ENCODE results near the gene UBR4. TPM values are rescaled to one million over a fixed set of nuclear protein-coding genes. Genes with fewer than 3 reads are reported as not detected.
"Not testable (repeated sequence)": the region's sequence is repeated elsewhere in the genome, so short reads cannot be mapped to it uniquely, and the experiment has no call there.

UBR4 gene
- total RNA-seq (2014; rRNA removed): 53.8 and 59.2 TPM in 2 replicates
- 55.7 TPM for polyA plus RNA-seq (2012)

DNA sequence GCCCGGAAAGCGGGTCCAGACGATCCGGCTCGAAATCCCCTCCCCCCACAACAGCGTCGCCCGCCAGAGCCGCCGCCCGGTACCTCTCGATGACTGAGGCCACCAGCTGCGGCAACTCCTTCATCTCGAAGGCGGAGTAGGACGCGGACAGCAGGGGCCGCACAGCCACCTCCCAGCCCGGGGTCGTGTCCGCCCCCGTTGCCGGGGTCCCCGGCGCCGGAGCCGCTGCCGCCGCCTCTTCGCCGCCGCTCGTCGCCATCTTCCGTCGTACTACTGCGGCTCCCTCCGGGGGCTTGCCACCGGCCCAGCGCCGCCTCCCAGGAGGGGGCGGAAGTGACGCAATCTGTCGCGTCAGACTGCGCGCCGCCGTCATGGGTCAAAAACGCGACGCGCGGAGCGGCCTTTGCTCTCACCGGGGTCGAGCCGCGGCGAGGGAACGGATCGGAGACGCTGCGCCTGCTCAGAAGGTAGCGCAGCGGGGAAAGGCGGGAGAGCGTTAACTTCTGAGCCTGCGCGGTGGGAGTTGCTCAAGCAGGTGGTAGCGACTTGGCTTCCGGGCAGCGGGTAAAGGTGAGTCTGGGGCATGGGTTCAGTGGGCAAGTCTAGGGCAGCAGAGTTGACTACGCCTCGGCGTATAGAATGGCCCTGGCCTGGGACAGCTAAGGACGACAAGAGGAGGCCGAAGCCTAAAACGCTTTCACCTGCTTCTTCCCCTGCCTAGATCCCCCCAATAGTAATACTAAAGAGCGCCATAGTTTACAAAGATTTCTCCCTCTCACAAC lies at the start of gene UBR4:
UBR4 (minus strand) TSS at position 277 of the 782 bp plus-strand sequence; CDS start at position 259, 18 bp downstream.
- peak; percentile 92 for DNase-seq (ENCODE audit: low read depth)

DNA sequence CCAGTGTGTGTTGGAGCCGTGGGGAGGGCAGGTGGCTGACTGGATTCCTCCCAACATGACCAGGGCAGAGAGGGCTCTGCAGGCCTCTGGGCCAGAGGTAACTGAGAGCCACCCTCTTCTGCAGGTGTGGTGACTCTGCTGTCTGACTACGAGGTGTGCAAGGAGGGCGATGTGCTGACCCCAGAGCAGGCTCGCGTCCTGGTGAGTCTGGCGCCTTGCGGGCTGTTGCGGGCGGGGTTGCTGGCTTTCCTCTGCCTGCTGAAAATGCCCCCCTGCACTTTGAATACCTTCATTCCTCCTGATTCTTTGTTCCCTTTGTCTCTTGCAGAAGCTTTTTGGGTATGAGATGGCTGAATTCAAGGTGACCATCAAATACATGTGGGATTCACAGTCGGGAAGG lies 48.3 kb upstream of the UBR4 start:
- no peak for DNase-seq (ENCODE audit: low read depth)

DNA sequence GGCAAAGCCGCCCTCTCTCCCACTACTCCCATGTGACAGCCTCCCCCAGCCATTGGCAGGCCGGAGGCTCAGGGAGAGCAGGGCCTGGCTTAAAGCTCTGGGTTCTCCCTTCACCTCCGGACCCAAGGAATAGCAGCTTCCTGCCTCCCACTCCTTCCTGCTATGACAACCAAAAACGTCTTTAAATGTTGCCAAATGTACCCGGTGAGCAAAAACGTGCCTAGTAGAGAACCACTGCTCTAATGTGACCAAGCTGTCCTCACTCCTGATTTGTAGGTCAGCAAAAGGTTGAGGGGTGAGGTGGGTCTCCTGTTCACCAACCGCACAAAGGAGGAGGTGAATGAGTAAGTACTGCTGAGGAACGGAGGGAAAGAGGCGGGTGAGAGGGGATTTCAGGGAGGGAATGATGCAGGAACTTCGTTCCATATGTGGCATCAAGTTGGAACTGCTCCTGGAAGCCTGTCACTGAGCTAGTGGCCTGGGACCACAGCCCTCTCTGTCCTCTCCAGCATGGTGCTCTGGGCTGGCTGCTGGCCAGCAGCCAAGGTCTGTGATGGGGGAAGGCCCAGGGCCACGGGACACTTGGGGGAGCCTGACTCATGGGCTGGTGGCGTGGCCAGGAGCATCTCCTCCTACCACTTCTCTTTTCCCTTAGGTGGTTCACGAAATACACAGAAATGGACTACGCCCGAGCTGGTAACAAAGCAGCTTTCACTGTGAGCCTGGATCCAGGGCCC lies 47.3 kb upstream of the UBR4 start:
- peak; percentile 3 for DNase-seq (ENCODE audit: low read depth)

DNA sequence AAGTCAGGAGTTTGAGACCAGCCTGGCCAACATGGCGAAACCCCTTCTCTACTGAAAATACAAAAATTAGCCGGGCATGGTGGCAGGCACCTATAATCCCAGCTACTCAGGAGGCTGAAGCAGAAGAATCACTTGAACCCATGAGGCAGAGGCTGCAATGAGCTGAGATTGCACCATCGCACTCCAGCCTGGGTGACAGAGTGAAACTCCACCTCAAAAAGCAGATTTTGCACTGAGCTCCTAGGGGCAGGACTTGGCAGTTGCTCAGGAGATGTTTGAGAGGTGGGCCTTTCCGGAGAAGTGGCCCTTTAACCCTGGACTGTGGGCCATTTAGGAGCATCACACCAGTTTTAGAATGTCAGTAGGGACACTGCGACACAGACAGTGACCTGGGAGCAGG lies 46.2 kb upstream of the UBR4 start:
- not testable (repeated sequence) for DNase-seq (ENCODE audit: low read depth)

DNA sequence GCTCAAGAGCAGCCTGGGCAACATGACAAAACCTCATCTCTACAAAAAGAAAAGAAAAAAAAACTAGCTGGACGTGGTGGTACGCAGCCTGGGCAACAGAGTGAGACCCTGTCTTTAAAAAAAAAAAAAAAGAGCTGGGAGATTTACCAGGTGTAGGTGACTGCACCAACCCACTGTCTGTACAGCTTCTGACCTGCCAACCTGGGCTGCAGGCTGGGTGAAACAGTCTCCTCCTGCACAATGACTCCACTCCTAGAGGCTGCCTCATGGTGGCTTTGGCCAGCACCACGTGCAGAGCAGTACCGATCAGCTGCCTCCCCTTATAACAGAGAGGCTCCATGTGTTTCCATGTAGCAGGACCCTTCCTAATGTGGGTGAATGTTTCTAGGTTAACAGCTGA lies 45.2 kb upstream of the UBR4 start:
- DNase-seq (ENCODE audit: low read depth): no peak

DNA sequence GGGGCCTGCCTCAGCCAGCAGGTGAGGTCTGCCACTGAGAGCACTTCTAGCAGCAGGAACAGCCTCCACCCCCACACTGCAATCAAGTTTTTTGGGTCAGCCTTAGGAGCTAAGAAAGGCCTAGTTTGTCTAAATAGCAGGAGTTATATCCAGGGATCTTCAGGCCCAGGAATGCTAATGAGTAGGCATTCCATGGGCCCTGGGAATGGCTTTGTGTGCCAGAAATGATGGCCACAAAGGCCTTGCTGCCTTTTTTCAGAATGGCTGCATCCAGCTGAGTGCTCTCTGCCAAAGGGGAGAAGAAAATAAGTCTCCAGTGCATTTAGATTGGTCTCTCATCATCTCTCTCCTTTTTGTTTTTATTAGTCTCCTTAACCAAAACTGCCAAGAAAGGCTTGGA lies 44.4 kb upstream of the UBR4 start:
- DNase-seq (ENCODE audit: low read depth): no peak

DNA sequence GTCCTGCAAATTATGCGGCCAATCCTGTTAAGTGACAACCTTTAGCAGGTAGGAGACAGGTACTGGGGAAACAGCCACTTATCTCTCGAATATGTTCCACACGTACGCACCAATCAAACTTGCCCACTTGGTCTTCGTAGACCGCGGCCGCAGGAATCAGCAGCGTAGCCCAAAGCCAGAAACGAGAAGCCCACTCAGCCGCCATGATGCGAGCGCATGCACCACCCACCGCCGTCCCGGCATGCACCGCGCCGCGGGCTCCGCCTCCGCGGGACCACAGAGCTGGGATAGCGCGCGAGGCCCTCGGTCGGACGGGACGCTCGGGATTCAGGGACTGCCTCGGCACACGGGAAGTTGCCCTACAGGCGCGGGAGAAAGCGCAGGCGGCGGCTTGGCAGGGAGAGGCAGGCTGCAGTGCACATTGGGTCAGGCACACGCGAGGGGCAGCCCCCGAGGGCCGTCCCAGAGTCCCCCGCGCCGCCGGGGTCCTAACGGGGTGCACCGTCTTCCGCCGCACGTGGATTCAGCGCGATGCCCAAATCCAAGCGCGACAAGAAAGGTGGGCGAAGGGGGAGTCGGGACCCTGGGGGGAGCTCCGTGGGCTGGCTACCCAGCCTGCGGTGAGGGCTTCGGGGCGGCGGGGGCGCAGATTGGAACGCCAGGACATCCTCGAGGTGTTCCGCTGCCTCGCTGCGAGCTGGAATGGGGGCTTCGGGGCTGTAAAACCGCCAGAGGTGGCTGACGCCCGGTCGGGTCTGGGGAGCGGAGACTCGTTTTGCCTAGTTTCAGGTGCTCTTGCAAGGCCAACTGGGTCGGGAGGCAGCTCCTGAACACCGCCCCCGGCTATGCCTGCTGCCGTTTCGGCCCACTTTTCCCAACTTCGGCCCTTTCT lies 41.5 kb upstream of the UBR4 start, which contains the start of the genes EMC1 and MRTO4:
EMC1 (minus strand) TSS at position 220 of the 892 bp plus-strand sequence; CDS start at position 205, 15 bp downstream.
MRTO4 (plus strand) TSS at position 501 of the 892 bp plus-strand sequence; CDS start at position 532, 31 bp downstream.
- peak; percentile 80 for DNase-seq (ENCODE audit: low read depth)

DNA sequence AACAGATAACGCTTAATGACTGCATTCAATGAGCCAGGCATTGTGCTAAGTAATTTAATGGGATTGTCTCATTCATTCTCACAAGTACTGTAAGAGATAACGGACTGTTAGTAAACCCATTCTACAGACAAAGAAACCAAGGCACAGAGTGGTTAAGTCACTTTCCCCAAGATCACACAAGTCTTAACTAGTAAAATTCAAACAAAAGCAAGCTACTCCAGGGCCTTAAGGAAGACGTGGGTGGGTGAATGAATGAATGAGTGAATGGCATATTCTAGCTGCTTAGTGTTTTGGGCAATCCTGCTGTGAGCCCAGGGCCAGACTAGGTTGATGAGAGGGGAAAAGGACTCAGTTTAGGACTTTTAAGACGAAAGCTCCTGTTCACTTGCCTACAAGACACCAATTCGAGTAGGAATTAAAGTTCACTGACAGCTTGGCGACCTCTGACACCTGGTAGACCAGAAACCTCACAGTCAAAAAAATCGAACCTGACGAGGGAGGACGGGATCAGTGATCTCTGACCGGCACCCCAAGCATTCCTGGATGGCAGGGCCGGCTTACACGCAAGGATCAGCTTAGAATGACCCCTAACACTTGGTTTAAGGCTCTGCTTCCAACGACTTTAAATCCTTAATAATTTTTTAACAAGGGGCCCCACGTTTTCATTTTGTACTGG lies 40.7 kb upstream of the UBR4 start:
- peak; percentile 4 for DNase-seq (ENCODE audit: low read depth)

DNA sequence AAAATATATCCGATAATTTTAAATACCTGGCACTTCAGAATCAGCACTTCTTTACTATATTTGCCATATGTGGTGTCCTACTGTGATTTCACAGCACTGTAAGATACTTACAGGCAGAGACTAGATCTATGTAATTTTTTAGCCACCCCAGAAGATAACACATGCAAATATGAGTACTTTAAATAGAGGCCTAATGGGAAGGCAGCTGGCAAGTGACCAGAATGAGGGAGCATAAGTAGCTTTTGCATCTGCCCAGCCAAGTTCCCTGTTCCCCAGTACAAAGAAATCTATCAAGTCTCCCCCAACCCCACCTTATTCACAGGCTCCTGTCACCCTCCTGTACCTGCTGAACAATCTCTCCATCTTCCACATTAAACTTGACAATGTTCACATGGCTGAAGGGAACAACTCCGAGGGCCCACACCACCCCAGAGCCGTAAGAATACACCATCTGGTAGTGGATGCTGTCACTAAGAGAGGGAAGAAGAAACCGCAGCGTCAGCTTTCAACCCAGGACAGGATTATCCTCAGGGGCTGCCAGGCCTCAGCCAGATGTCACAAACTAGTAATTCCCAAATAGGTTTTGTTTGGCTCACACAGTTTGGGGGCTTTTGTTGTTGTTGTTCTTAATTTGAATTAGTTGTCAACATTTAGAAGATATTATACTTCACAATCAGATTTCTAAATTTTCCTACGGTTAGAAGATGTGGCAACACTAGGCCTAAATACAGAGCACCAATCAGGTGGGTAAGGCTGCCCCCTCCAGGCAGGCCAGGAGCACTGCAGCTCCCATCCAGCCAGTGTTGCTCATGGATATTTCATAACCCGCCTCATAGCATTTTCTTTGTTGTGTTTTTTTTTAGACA lies 30.8 kb upstream of the UBR4 start:
- DNase-seq (ENCODE audit: low read depth): peak; percentile 65

DNA sequence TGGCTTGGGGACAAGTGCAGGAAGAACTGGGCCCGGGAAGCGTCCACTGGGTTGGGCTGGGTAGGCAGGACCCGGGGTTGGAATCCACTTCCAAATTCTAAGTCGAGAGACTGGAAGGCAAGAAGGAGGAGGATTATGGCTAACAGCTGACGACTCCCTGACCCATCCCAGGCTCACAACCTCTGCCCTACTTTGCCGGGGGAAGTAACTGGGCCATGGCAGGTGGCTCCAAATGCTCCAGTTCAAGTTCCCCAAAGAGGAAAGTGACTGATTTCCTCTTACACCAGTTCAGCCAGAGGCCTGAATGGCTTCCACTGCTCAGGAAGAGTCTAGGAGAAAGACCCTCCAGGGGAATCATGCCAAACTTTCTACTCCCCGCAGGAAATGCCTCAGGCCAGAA lies 29.8 kb upstream of the UBR4 start:
- DNase-seq (ENCODE audit: low read depth): no peak

DNA sequence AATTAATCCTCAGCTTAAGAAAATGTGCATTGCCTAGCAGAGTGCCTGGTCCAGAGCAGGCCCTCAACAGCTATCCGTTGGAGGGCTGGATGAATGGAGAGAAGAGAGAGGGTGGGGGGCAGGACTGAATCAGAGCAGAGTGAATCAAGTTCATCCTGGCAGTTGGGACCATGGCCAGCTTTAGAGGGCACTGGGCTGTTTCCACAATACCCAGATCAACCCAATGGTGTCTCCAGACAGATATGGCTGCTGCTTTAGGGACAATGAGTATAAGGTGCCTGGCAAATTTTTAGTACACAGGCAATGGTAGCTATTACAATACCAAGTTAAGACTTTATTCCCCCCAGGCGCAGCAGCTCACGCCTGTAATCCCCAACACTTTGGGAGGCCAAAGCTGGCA lies 24.2 kb upstream of the UBR4 start:
- DNase-seq (ENCODE audit: low read depth): no peak

DNA sequence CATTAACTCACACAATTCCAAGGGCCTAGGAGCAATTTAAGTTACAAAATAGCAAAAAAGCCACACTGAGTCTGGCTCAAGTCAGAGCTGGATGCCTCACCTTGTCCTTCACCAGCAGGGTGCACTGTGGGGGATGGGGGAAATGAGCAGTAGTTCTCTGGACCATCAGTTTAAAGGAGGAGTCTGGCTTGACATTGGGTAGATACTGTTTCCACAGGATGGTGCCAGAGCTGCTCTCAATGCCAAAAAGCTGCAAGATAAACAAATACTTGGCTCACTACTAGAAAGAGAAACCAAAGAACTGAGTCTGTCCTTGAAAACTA lies 22.4 kb upstream of the UBR4 start:
- no peak for DNase-seq (ENCODE audit: low read depth)

DNA sequence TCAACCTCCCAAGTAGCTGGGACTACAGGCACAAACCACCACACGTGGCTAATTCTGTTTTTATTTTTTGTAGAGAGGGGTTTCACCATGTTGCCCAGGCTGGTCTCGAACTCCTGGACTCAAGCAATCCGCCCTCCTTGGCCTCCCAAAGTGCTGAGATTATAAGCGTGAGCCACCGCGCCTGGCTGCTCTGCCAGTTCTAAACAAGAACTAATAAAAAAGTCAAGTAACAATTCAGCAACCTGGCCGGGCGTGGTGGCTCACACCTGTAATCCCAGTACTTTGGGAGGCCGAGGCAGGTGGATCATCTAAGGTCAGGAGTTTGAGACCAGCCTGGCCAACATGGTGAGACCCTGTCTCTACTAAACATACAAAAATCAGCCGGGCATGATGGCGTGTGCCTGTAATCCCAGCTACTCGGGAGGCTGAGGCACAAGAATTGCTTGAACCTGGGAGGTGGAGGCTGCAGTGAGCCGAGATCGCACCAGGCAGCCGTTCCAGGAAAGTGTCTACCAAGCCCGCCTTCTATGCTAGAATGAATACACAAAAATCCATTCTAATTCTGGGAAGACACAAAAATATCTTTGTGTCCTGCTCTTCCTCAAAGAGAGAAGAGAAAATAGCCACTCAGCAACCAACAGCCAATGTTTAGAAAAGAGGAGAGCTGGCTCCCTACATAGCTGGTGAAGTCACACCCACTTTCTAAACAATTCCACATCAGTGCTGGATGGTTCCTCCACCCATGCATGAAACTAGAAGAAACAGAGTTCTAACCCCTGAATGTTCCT lies 21.9 kb upstream of the UBR4 start:
- DNase-seq (ENCODE audit: low read depth): not testable (repeated sequence)

DNA sequence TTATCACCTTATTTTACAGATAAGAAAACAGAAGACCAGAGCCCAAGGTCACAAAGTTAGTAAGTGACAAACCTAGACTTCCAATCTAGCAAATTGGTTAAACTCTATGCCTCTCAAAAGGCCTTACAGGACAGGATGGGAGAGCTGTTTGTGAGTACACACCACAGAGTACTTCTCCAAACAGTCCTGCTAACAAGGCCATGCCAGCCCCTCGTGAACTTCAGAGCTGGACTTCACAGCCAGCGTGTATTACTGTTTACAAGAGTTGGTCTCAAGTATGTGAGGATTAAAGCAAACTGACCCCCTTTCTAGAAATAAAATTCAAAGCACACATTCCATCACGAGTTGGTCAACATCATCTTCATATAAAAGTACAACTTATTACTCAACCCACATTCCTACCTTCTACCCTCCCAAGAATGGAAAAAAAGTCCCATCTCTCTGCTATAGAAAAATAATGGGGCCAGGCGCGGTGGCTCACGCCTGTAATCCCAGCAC lies 19.8 kb upstream of the UBR4 start:
- no peak for DNase-seq (ENCODE audit: low read depth)

DNA sequence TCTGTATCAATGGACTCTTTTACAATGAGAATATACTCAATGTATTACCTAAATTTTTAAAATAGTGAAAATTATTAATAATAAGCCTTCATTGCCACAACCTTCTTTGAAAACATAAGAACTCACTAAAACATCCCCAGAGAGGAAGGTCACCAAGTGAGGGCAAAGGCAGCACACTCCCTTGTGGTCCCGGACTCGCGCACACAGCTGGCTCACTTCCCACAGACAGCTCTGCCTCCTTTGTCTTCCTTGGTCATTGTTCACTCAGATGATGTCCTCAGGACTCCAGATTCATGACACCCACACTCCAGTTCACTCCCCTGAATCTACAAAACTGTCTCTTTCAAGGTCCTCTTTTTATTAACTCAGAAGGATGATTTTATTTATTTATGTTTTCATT lies 19.2 kb upstream of the UBR4 start:
- DNase-seq (ENCODE audit: low read depth): no peak

DNA sequence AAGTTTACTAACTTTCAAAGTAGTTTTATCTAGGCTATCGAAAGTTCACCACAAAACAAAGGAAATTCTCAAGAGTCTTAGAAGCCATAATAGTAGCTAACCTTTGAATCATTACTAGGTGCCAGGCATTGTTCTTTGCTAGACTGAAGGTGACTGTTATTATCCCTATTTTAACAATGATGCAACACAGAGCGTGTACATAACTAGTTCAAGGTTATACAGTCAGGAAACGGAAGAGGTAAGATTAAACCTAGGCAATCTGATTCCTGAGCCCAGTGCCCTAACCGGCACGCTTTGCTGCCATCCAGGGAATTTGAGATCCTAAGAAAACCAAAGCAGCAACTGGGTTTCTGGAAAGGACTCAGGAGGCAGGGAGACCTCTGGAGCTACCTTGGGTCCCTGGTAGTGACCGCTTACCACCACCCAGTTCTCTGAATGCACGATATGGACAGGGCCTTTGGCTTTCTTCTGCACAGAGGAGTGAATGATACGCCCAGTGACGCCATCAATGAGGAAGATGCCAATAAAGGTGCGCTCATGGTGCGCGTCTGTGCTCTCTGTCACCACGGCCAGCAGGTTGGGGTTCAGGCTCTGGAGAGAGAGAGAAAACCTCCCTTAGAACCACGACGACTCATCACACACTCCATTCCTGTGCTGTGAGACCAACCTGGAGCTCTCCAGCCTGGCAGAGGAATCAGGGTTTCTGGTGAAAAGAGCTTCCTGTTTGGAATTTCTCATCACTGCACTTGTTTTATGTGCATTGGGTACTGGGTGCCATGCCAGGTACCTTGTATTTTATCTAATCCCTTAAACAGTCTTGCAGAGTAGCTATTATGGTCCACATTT lies 13.1 kb upstream of the UBR4 start:
- DNase-seq (ENCODE audit: low read depth): no peak

DNA sequence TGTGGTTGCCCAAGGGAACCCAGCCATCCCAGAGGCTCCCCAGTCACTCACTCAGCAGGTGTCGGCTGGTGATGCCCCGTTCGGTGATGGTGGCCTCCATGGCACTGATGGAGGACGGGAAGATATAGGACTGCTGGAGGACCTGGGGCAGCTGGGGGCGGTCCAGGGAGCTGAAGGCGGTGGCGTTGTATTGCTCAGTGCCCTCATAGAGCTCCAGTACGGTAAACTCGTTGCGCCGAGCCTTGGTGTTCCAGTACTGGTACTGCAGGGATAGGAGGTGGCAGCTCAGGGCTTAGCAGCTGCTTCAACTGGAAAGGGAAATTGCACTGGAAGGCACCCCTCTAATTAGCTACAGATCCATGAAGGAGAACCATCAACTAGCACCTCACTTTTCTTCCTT lies 12.5 kb upstream of the UBR4 start:
- no peak for DNase-seq (ENCODE audit: low read depth)

DNA sequence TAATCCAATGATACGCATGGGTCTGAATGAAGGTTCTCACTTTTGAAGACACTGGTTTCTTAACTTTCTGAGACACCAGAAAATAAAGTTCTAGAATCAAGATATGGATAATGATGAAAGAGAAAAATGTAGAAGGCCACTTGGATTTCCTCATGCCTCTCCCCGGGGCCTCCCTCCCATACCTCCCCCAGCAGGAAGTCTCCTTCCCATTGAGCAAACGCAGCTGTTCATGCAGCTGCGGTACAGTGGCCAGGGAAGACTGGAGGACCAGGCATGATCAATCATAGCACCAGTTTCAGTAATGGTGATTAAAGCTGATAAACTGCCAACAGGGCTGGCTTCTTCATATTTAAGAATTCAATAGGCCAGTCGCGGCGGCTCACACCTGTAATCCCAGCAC lies 10.9 kb upstream of the UBR4 start:
- peak; percentile 61 for DNase-seq (ENCODE audit: low read depth)
